GM12801 (cell line): ENCODE results near the gene SH3BP4.

ENCODE experiments used
- CTCF ChIP-seq: IDR thresholded peaks from one replicate; pipeline ENCODE4 v1.5.1; 2011; ENCODE audit warnings: control low read depth; ENCODE audit not compliant: insufficient read length; ENCODE audit errors: extremely low read depth

Gene SH3BP4

GRCh38 chr2:235024191-235024860 is 72.5 kb downstream of the SH3BP4 start:
- no peak for TF ChIP-seq CTCF

- TF ChIP-seq CTCF, result no peak
These were observed 73.3 kb downstream of the SH3BP4 start for GRCh38 chr2:235024931-235025773.

- TF ChIP-seq CTCF, result no peak
These were observed 74.2 kb downstream of the SH3BP4 start for GRCh38 chr2:235025800-235026536.

DNA sequence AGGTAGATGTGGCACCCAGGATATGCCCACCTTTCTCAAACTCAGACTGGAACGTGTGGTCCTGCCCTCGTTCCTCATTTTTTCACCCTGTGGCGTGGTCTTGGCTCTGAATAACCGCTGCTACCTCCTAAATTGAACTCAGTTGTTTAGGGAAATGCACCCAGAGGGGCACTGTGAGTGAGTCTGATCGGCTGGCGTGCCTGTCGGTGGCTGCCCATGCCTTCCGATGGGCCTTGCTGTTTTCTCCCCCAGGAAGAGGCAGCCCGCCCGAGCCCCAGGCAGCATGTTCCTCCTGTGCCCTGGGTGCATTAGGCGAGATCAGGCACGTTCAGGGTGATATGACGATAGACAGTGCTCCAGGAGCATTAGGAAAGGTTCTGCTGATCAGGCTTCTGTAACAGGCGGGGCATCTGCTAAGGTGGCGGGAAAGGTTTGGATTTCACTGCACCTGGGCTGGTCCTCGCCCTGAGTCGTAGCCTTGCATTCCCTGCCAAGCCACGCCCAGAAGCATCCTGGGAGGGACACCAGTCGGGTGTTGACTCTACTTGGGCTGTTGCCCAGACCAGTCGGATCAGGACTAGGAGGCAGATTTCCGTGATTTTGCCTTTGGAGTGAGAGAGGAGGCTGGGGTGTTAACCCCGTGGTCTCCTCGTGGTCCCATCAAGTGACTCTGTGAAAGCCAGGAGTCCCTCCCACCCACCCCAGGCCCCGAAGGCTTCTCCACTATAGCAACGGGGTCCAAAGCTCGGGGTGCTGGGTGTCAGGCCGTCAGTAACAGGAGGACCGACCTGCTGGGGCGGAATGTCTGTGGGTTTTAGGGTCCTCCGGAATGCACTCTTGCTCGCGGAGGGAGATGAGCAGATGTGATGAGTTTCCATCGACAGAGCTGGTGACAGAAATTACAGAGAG is 75.1 kb downstream of the SH3BP4 start:
- TF ChIP-seq CTCF, result no peak

- TF ChIP-seq CTCF, result no peak
These were observed 75.9 kb downstream of the SH3BP4 start for GRCh38 chr2:235027558-235028214.

- no peak for TF ChIP-seq CTCF
These were observed 76.8 kb downstream of the SH3BP4 start for GRCh38 chr2:235028646-235029045.
